Liver (tissue), 9 donors: ENCODE data around the gene NKX2-4. TPM values are rescaled to one million over a fixed set of nuclear protein-coding genes. Genes with fewer than 3 reads are reported as not detected.

Experiments used
- DNase-seq: peaks from one replicate; pipeline ENCODE4 v3.0.0-alpha.2; 2017; ENCODE audit warnings: low spot score
- H3K27ac ChIP-seq, 2 donors: one replicate each; pipeline ENCODE4 v1.7.0; 2013; ENCODE audit warnings: inconsistent platforms in 2 of 2, low read length in 2 of 2, control low read depth in 1 of 2, low read depth in 1 of 2, mild to moderate bottlenecking in 1 of 2
- H3K27me3 ChIP-seq, 4 donors: one replicate each; pipeline versions ENCODE4 v1.6.1 to v1.7.0; 2013; ENCODE audit warnings: low read length in 3 of 4, inconsistent platforms in 1 of 4, mild to moderate bottlenecking in 1 of 4, moderate library complexity in 1 of 4; ENCODE audit not compliant: control insufficient read depth in 4 of 4, insufficient read depth in 4 of 4
- H3K36me3 ChIP-seq, 4 donors: one replicate each; pipeline versions ENCODE4 v1.6.1 to v1.7.0; 2013; ENCODE audit warnings: low read length in 3 of 4, mild to moderate bottlenecking in 3 of 4, low read depth in 1 of 4, moderate library complexity in 1 of 4; ENCODE audit not compliant: control insufficient read depth in 4 of 4, insufficient read depth in 3 of 4
- H3K4me1 ChIP-seq, 4 donors: one replicate each; pipeline versions ENCODE4 v1.6.1 to v1.7.0; 2013; ENCODE audit warnings: low read length in 3 of 4, mild to moderate bottlenecking in 3 of 4, moderate library complexity in 1 of 4; ENCODE audit not compliant: control insufficient read depth in 4 of 4, insufficient read depth in 4 of 4
- H3K4me3 ChIP-seq, 3 donors: one replicate each; pipeline versions ENCODE4 v1.6.1 to v1.7.0; 2013; ENCODE audit warnings: low read length in 3 of 3, control low read depth in 1 of 3, low read depth in 1 of 3, mild to moderate bottlenecking in 1 of 3
- H3K9ac ChIP-seq, 2 donors: one replicate each; pipeline ENCODE4 v1.7.0; 2013; ENCODE audit warnings: low read length in 2 of 2, mild to moderate bottlenecking in 2 of 2, moderate library complexity in 2 of 2, control low read depth in 1 of 2, low read depth in 1 of 2
- H3K9me3 ChIP-seq, 4 donors: one replicate each; pipeline versions ENCODE4 v1.6.1 to v1.7.0; 2013; ENCODE audit warnings: low read length in 3 of 4; ENCODE audit not compliant: control insufficient read depth in 4 of 4
- CTCF ChIP-seq: fragments of 150-350 bp; IDR thresholded peaks from 2 replicates; pipeline ENCODE4 v1.5.1; 2017; ENCODE audit warnings: improper control_type of control experiment, low read depth, low read length; ENCODE audit not compliant: missing input control
- EGR1 ChIP-seq, 2 donors: IDR thresholded peaks; 2 replicates each; pipeline ENCODE4 v1.6.1; 2016 to 2018; ENCODE audit warnings: antibody characterized with exemption in 2 of 2, low read depth in 2 of 2
- FOXA1 ChIP-seq: IDR thresholded peaks from 2 replicates; pipeline ENCODE4 v1.6.1; 2016; ENCODE audit warnings: antibody characterized with exemption
- FOXA2 ChIP-seq: IDR thresholded peaks from 2 replicates; pipeline ENCODE4 v1.6.1; 2016; ENCODE audit warnings: antibody characterized with exemption
- GABPA ChIP-seq, 2 donors: IDR thresholded peaks in 1 of 2; conservative IDR thresholded peaks in 1 of 2; 2 replicates each; pipeline ENCODE4 v1.6.1; 2016; ENCODE audit warnings: antibody characterized with exemption in 2 of 2, mild to moderate bottlenecking in 1 of 2, moderate library complexity in 1 of 2
- HNF4A ChIP-seq, 2 donors: conservative IDR thresholded peaks; 2 replicates each; pipeline ENCODE4 v1.6.1; 2016; ENCODE audit warnings: antibody characterized with exemption in 2 of 2, mild to moderate bottlenecking in 2 of 2
- HNF4G ChIP-seq: IDR thresholded peaks from 2 replicates; pipeline ENCODE4 v1.6.1; 2016; ENCODE audit warnings: antibody characterized with exemption
- MAX ChIP-seq: IDR thresholded peaks from 2 replicates; pipeline ENCODE4 v1.6.1; 2016; ENCODE audit warnings: antibody characterized with exemption
- NR2F2 ChIP-seq: IDR thresholded peaks from 2 replicates; pipeline ENCODE4 v1.6.1; 2016; ENCODE audit warnings: antibody characterized with exemption
- RAD21 ChIP-seq, 2 donors: IDR thresholded peaks; 2 replicates each; pipeline ENCODE4 v1.6.1; 2016; ENCODE audit warnings: antibody characterized with exemption in 2 of 2, mild to moderate bottlenecking in 2 of 2
- REST ChIP-seq: IDR thresholded peaks from 2 replicates; pipeline ENCODE4 v1.6.1; 2016; ENCODE audit warnings: antibody characterized with exemption, mild to moderate bottlenecking
- RXRA ChIP-seq, 2 donors: IDR thresholded peaks; 2 replicates each; pipeline ENCODE4 v1.6.1; 2017 to 2018; ENCODE audit warnings: antibody characterized with exemption in 2 of 2, mild to moderate bottlenecking in 1 of 2
- SP1 ChIP-seq: IDR thresholded peaks from 2 replicates; pipeline ENCODE4 v1.6.1; 2018; ENCODE audit warnings: antibody characterized with exemption, mild to moderate bottlenecking
- TAF1 ChIP-seq: conservative IDR thresholded peaks from 2 replicates; pipeline ENCODE4 v1.6.1; 2016; ENCODE audit warnings: antibody characterized with exemption, mild to moderate bottlenecking
- YY1 ChIP-seq: IDR thresholded peaks from 2 replicates; pipeline ENCODE4 v1.6.1; 2016; ENCODE audit warnings: antibody characterized with exemption, mild to moderate bottlenecking
- ZBTB33 ChIP-seq: IDR thresholded peaks from 2 replicates; pipeline ENCODE4 v1.6.1; 2016; ENCODE audit warnings: antibody characterized with exemption
- WGBS: extraction: QIAGEN DNeasy Blood & Tissue Kit; methylation state at CpG from one replicate; pipeline ENCODE4 v1.1.7; 2013; 5-methylcytosine and 5-hydroxymethylcytosine counted together
- polyA plus RNA-seq, 2 donors: library from polyadenylated mRNA; stranded (reverse) in 1 of 2; unstranded in 1 of 2; fragments of 200-250 nt in 1 of 2; fragments of >200 nt in 1 of 2; fragmentation: Nextera tagmentation in 1 of 2; extraction: Ambion mirVana in 1 of 2; gene quantifications; one replicate each; pipeline versions ENCODE4 v1.2.1 to v1.2.3, GENCODE V29; 2013 to 2015
- total RNA-seq, 2 donors: library from RNA; depleted of rRNA; stranded (reverse); fragments of >200 nt; gene quantifications; one replicate each; pipeline ENCODE4 v1.2.3, GENCODE V29; 2014
- TF ChIP-seq, protein P1 (sequence below): IDR thresholded peaks from 2 replicates; pipeline ENCODE4 v1.6.1; 2016; ENCODE audit warnings: antibody characterized with exemption
- donor health status: healthy.
- donor health status: healthy.
- donor health status: healthy.
- donor health status: healthy.
- donor health status: healthy.

Gene NKX2-4
- total and polyA plus RNA-seq, 4 donors = not detected

GRCh38 chr20:21380711-21381110 is 16.6 kb downstream of the NKX2-4 start:
- WGBS = 91% methylated on average over 2 of the region's 2 CpGs
- H3K36me3 ChIP-seq = peaks cover 8 to 40% (median 24%) of the 10 kb centered on the region in 4 donors
- DNase-seq = no peak
- TF ChIP-seq CTCF (no peak), EGR1 (IDR thresholded peaks at IDR 0.05; ENCODE audit: low read depth in 2 of 2) (no peak), REST (no peak), YY1 (no peak), HNF4G (no peak), MAX (no peak), RXRA (IDR thresholded peaks at IDR 0.05) (no peak), RAD21 (IDR thresholded peaks at IDR 0.05) (no peak), FOXA1 (no peak), ZBTB33 (no peak), FOXA2 (no peak), HNF4A (conservative IDR thresholded peaks at IDR 0.05) (no peak), TAF1 (no peak)
- TF ChIP-seq, protein P1, sequence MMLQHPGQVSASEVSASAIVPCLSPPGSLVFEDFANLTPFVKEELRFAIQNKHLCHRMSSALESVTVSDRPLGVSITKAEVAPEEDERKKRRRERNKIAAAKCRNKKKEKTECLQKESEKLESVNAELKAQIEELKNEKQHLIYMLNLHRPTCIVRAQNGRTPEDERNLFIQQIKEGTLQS = no peak
- H3K4me3 ChIP-seq = no peak overlapping the region
- H3K9me3 ChIP-seq = no peaks in the 10 kb centered on the region
- no peak overlapping the region for H3K27ac ChIP-seq
- H3K27me3 ChIP-seq = no peaks in the 10 kb centered on the region
- H3K9ac ChIP-seq = no peak overlapping the region
- peaks cover 0 to 3% (median 1%) of the 10 kb centered on the region in 4 donors for H3K4me1 ChIP-seq

DNA sequence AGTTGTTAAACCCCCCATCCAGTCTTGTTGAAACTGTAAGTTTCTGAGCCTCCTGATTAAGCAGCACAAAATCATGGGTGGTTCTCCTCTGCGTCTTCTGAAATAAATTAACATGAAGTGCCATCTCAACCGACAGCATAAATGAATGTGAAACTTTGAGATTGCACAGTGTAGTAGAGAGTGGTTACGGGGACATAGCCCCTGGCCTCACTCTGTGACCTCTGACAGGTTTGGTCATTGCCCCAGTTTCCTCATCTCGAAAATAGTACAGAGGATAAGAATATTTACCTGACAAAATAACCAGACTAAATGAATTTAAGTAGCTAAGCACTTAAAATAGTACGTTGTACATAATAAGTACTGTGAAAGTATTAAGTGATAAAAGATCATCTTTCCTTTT is 19.1 kb downstream of the NKX2-4 start:
- Histone ChIP-seq H3K4me1 (peaks cover 0 to 3% (median 1%) of the 10 kb centered on the region in 4 donors), H3K27ac (no peak overlapping the region), H3K36me3 (peaks cover 4 to 31% (median 20%) of the 10 kb centered on the region in 4 donors), H3K9me3 (no peaks in the 10 kb centered on the region), H3K9ac (no peak overlapping the region), H3K27me3 (no peaks in the 10 kb centered on the region), H3K4me3 (no peak overlapping the region)
- no peak for DNase-seq
- 62% methylated on average over 5 of the region's 5 CpGs for WGBS
- no peak for TF ChIP-seq NR2F2
- TF ChIP-seq ZBTB33 = no peak
- TF ChIP-seq GABPA (IDR thresholded peaks at IDR 0.05 in 1 of 2, conservative IDR thresholded peaks at IDR 0.05 in 1 of 2) = no peak
- no peak for TF ChIP-seq EGR1 (IDR thresholded peaks at IDR 0.05; ENCODE audit: low read depth in 2 of 2)
- TF ChIP-seq HNF4A (conservative IDR thresholded peaks at IDR 0.05) = peak in 1 of 2 donors; percentile 38
- TF ChIP-seq FOXA1 = no peak
- TF ChIP-seq RAD21 (IDR thresholded peaks at IDR 0.05) = no peak
- no peak for TF ChIP-seq SP1
- no peak for TF ChIP-seq HNF4G
- no peak for TF ChIP-seq REST
- TF ChIP-seq, protein P1 = no peak
